AG09309 (cell line): ENCODE results near the gene EXOC4.

Source experiments
- DNase-seq: peaks from one replicate; pipeline ENCODE4 v3.0.0-alpha.2; 2010; ENCODE audit warnings: low read depth
- H3K4me3 ChIP-seq: 2 replicates; pipeline ENCODE4 v1.5.1; 2011; ENCODE audit warnings: mild to moderate bottlenecking, low read depth, low read length, moderate library complexity; ENCODE audit not compliant: control insufficient read depth
- TF ChIP-seq, protein P1 (sequence below): IDR thresholded peaks from 2 replicates; pipeline ENCODE4 v1.5.1; 2011; ENCODE audit warnings: mild to moderate bottlenecking, low read depth, low read length, inconsistent platforms; ENCODE audit not compliant: insufficient read depth, control insufficient read depth; ENCODE audit errors: missing control alignments

The EXOC4 gene

GRCh38 chr7:133883591-133883990, 630.7 kb downstream of the EXOC4 start:
- H3K4me3 ChIP-seq, result no peak overlapping the region
- TF ChIP-seq, protein P1, sequence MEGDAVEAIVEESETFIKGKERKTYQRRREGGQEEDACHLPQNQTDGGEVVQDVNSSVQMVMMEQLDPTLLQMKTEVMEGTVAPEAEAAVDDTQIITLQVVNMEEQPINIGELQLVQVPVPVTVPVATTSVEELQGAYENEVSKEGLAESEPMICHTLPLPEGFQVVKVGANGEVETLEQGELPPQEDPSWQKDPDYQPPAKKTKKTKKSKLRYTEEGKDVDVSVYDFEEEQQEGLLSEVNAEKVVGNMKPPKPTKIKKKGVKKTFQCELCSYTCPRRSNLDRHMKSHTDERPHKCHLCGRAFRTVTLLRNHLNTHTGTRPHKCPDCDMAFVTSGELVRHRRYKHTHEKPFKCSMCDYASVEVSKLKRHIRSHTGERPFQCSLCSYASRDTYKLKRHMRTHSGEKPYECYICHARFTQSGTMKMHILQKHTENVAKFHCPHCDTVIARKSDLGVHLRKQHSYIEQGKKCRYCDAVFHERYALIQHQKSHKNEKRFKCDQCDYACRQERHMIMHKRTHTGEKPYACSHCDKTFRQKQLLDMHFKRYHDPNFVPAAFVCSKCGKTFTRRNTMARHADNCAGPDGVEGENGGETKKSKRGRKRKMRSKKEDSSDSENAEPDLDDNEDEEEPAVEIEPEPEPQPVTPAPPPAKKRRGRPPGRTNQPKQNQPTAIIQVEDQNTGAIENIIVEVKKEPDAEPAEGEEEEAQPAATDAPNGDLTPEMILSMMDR, result no peak

GRCh38 chr7:133885213-133885612, 632.3 kb downstream of the EXOC4 start:
- DNase-seq, result no peak
- TF ChIP-seq, protein P1, result no peak
- H3K4me3 ChIP-seq, result no peak overlapping the region

More at GRCh38 chr7:133883591-133883990, 630.7 kb downstream of the EXOC4 start:
- DNase-seq, result no peak

GRCh38 chr7:133886086-133886485, 633.2 kb downstream of the EXOC4 start:
- no peak overlapping the region for H3K4me3 ChIP-seq
- TF ChIP-seq, protein P1, result no peak
- DNase-seq, result no peak

- no peak for DNase-seq
- no peak overlapping the region for H3K4me3 ChIP-seq
- TF ChIP-seq, protein P1, result no peak
These were observed 633.9 kb downstream of the EXOC4 start for GRCh38 chr7:133886797-133887196.

DNA sequence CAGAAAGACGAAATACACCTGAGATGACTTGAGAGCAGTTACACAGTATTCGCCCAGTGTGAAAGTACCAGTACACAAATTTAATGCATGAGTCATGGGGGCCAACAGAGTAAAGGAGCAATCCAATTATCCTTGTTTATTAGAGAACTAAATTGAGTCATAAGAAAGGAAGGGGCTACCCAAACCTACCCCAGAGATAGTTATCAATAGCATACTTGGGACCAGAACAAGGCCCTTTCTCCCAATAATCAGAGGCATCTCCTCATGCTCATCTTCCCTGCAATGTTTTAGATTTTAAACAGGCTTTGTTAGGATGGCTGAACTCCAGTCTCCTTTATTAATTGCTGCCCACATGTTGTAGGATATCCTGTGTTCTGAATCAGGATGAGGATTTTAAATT, 634.6 kb downstream of the EXOC4 start:
- DNase-seq, result no peak
- TF ChIP-seq, protein P1, result no peak
- no peak overlapping the region for H3K4me3 ChIP-seq

- TF ChIP-seq, protein P1, result no peak
- H3K4me3 ChIP-seq, result no peak overlapping the region
- DNase-seq, result no peak
These were observed 635.4 kb downstream of the EXOC4 start for GRCh38 chr7:133888061-133888930.
